ENCODE measurements around the gene IL16. TPM values are rescaled to one million over a fixed set of nuclear protein-coding genes. Genes with fewer than 3 reads are reported as not detected.

Gene IL16
- total and polyA plus RNA-seq, 4 donors = 1.9 to 6.9 (median 4.4) TPM

- TF ChIP-seq, protein P1, sequence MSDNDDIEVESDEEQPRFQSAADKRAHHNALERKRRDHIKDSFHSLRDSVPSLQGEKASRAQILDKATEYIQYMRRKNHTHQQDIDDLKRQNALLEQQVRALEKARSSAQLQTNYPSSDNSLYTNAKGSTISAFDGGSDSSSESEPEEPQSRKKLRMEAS (IDR thresholded peaks at IDR 0.05) = no peak
- TF ChIP-seq, protein P2, sequence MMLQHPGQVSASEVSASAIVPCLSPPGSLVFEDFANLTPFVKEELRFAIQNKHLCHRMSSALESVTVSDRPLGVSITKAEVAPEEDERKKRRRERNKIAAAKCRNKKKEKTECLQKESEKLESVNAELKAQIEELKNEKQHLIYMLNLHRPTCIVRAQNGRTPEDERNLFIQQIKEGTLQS (IDR thresholded peaks at IDR 0.05) = no peak
Measured at GRCh38 chr15:81239190-81239589, 42.5 kb downstream of the IL16 start (continued).

GRCh38 chr15:81242778-81243177, 46.1 kb downstream of the IL16 start:
- Histone ChIP-seq H3K4me1 (ENCODE audit: control insufficient read depth in 4 of 4, insufficient read depth in 4 of 4, low read length in 3 of 4) (no peaks in the 10 kb centered on the region), H3K36me3 (ENCODE audit: control insufficient read depth in 4 of 4, insufficient read depth in 3 of 4, low read depth in 1 of 4, low read length in 3 of 4) (no peaks in the 10 kb centered on the region), H3K27me3 (ENCODE audit: control insufficient read depth in 4 of 4, insufficient read depth in 4 of 4, low read length in 3 of 4) (no peaks in the 10 kb centered on the region), H3K9me3 (ENCODE audit: control insufficient read depth in 4 of 4, low read length in 3 of 4) (peaks cover 0 to 10% (median 1%) of the 10 kb centered on the region in 4 donors), H3K4me3 (ENCODE audit: low read depth in 1 of 3, low read length in 3 of 3) (no peak overlapping the region), H3K27ac (ENCODE audit: low read depth in 1 of 2, low read length in 2 of 2) (no peak overlapping the region), H3K9ac (ENCODE audit: low read depth in 1 of 2, low read length in 2 of 2) (no peak overlapping the region)
- DNase-seq (ENCODE audit: low spot score) = no peak
- WGBS = 28% methylated on average over 1 of the region's 1 CpG
- TF ChIP-seq, protein P1 (IDR thresholded peaks at IDR 0.05) = no peak
- TF ChIP-seq JUND (IDR thresholded peaks at IDR 0.05) = no peak
- TF ChIP-seq EGR1 (IDR thresholded peaks at IDR 0.05; ENCODE audit: low read depth in 2 of 2) = no peak
- no peak for TF ChIP-seq FOXA2 (IDR thresholded peaks at IDR 0.05)
- no peak for TF ChIP-seq ZBTB33 (IDR thresholded peaks at IDR 0.05)
- no peak for TF ChIP-seq SP1 (IDR thresholded peaks at IDR 0.05)
- TF ChIP-seq TAF1 (conservative IDR thresholded peaks at IDR 0.05) = no peak
- no peak for TF ChIP-seq HNF4A (conservative IDR thresholded peaks at IDR 0.05)
- TF ChIP-seq CTCF (IDR thresholded peaks at IDR 0.05; ENCODE audit: low read depth, low read length, missing input control) = no peak
- TF ChIP-seq HNF4G (IDR thresholded peaks at IDR 0.05) = no peak
- no peak for TF ChIP-seq GABPA (IDR thresholded peaks at IDR 0.05 in 1 of 2, conservative IDR thresholded peaks at IDR 0.05 in 1 of 2)
- TF ChIP-seq NR2F2 (IDR thresholded peaks at IDR 0.05) = no peak
- TF ChIP-seq, protein P3, sequence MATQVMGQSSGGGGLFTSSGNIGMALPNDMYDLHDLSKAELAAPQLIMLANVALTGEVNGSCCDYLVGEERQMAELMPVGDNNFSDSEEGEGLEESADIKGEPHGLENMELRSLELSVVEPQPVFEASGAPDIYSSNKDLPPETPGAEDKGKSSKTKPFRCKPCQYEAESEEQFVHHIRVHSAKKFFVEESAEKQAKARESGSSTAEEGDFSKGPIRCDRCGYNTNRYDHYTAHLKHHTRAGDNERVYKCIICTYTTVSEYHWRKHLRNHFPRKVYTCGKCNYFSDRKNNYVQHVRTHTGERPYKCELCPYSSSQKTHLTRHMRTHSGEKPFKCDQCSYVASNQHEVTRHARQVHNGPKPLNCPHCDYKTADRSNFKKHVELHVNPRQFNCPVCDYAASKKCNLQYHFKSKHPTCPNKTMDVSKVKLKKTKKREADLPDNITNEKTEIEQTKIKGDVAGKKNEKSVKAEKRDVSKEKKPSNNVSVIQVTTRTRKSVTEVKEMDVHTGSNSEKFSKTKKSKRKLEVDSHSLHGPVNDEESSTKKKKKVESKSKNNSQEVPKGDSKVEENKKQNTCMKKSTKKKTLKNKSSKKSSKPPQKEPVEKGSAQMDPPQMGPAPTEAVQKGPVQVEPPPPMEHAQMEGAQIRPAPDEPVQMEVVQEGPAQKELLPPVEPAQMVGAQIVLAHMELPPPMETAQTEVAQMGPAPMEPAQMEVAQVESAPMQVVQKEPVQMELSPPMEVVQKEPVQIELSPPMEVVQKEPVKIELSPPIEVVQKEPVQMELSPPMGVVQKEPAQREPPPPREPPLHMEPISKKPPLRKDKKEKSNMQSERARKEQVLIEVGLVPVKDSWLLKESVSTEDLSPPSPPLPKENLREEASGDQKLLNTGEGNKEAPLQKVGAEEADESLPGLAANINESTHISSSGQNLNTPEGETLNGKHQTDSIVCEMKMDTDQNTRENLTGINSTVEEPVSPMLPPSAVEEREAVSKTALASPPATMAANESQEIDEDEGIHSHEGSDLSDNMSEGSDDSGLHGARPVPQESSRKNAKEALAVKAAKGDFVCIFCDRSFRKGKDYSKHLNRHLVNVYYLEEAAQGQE (IDR thresholded peaks at IDR 0.05) = no peak
- TF ChIP-seq RAD21 (IDR thresholded peaks at IDR 0.05) = no peak
- no peak for TF ChIP-seq RXRA (IDR thresholded peaks at IDR 0.05)
- no peak for TF ChIP-seq YY1 (IDR thresholded peaks at IDR 0.05)

Measured in liver (tissue), 9 donors.